Nephron (organoid): ENCODE measurements around the gene SACM1L.

Source experiments
- H3K27ac Mint-ChIP-seq, 3 experiments: 2 replicates each; pipeline ENCODE4 v1.8.0; 2020; ENCODE audit warnings: mixed read lengths in 3 of 3, mild to moderate bottlenecking in 2 of 3, moderate library complexity in 1 of 3
- H3K27me3 Mint-ChIP-seq: 2 replicates; pipeline ENCODE4 v1.8.0; 2021; ENCODE audit warnings: low read depth, mild to moderate bottlenecking, moderate library complexity, mixed read lengths
- H3K36me3 Mint-ChIP-seq: 2 replicates; pipeline ENCODE4 v1.8.0; 2020; ENCODE audit warnings: low read depth, mixed read lengths
- H3K4me1 Mint-ChIP-seq: 2 replicates; pipeline ENCODE4 v1.8.0; 2020; ENCODE audit warnings: mixed read lengths
- H3K4me3 Mint-ChIP-seq, 3 experiments: 2 replicates each; pipeline ENCODE4 v1.8.0; 2020; ENCODE audit warnings: mild to moderate bottlenecking in 3 of 3, mixed read lengths in 3 of 3, moderate library complexity in 2 of 3
- H3K9me3 Mint-ChIP-seq: 2 replicates; pipeline ENCODE4 v1.8.0; 2020; ENCODE audit warnings: mixed read lengths
- TF ChIP-seq, protein P1 (sequence below), 3 experiments: fragments of 200-600 bp; sonication (generic); IDR thresholded peaks; one replicate each; pipeline ENCODE4 v1.5.0; 2021; ENCODE audit warnings: antibody characterized with exemption in 3 of 3; ENCODE audit not compliant: unreplicated experiment in 3 of 3

SACM1L gene

GRCh38 chr3:45776301-45776595 is 87.1 kb downstream of the SACM1L start:
- H3K4me1 Mint-ChIP-seq, result peaks cover 5% of the 10 kb centered on the region
- TF ChIP-seq, protein P1, sequence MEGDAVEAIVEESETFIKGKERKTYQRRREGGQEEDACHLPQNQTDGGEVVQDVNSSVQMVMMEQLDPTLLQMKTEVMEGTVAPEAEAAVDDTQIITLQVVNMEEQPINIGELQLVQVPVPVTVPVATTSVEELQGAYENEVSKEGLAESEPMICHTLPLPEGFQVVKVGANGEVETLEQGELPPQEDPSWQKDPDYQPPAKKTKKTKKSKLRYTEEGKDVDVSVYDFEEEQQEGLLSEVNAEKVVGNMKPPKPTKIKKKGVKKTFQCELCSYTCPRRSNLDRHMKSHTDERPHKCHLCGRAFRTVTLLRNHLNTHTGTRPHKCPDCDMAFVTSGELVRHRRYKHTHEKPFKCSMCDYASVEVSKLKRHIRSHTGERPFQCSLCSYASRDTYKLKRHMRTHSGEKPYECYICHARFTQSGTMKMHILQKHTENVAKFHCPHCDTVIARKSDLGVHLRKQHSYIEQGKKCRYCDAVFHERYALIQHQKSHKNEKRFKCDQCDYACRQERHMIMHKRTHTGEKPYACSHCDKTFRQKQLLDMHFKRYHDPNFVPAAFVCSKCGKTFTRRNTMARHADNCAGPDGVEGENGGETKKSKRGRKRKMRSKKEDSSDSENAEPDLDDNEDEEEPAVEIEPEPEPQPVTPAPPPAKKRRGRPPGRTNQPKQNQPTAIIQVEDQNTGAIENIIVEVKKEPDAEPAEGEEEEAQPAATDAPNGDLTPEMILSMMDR (IDR thresholded peaks at IDR 0.05; ENCODE audit: unreplicated experiment in 3 of 3), result no peak
- H3K4me3 Mint-ChIP-seq, result no peak overlapping the region

GRCh38 chr3:45776611-45777010 is 87.4 kb downstream of the SACM1L start:
- no peaks in the 10 kb centered on the region for H3K9me3 Mint-ChIP-seq
- H3K27me3 Mint-ChIP-seq, result peaks cover 50% of the 10 kb centered on the region
- TF ChIP-seq, protein P1 (IDR thresholded peaks at IDR 0.05; ENCODE audit: unreplicated experiment in 3 of 3), result no peak
- no peak overlapping the region for H3K27ac Mint-ChIP-seq
- no peaks in the 10 kb centered on the region for H3K36me3 Mint-ChIP-seq
- no peak overlapping the region for H3K4me3 Mint-ChIP-seq
- peaks cover 5% of the 10 kb centered on the region for H3K4me1 Mint-ChIP-seq

More at GRCh38 chr3:45776301-45776595, 87.1 kb downstream of the SACM1L start:
- no peaks in the 10 kb centered on the region for H3K36me3 Mint-ChIP-seq
- no peak overlapping the region for H3K27ac Mint-ChIP-seq
- H3K27me3 Mint-ChIP-seq, result peaks cover 47% of the 10 kb centered on the region
- H3K9me3 Mint-ChIP-seq, result no peaks in the 10 kb centered on the region

- no peak overlapping the region for H3K4me3 Mint-ChIP-seq
- H3K9me3 Mint-ChIP-seq, result no peaks in the 10 kb centered on the region
- peaks cover 5% of the 10 kb centered on the region for H3K4me1 Mint-ChIP-seq
- H3K27me3 Mint-ChIP-seq, result peaks cover 44% of the 10 kb centered on the region
- H3K27ac Mint-ChIP-seq, result no peak overlapping the region
- no peaks in the 10 kb centered on the region for H3K36me3 Mint-ChIP-seq
- TF ChIP-seq, protein P1 (IDR thresholded peaks at IDR 0.05; ENCODE audit: unreplicated experiment in 3 of 3), result no peak
These were observed 88.0 kb downstream of the SACM1L start for GRCh38 chr3:45777111-45777745.

DNA sequence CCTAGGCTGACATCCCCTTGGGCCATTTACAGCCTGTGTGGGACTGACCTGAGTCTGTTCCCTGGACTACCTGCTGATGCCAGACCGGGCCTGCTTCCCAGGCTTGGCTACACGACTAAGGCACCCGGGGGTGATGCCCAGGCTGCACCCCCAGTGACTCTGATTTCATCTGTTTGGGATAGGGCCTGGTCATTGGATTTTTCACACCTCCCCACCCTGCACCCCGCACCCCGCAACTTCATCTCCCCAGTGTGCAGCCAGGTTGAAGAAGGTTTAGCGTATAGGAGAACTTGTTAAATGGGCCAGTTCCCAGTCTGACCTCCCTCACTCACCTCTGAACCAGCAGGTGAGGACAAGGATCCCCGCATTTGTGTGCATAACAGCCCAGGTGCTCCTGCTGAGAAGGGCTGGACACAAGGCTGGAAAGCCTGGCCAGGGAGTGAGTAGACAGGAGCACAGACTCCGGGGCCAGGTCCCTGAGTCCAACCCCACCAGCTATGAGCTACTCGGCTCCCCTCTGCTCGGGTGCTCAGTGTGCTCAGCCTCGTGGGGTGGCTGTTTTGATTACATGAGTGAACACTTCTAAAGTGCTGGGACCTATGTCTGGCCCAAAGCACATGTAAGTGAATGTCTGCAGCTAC is 88.7 kb downstream of the SACM1L start:
- Mint-ChIP-seq H3K27me3 (peaks cover 39% of the 10 kb centered on the region), H3K4me1 (peaks cover 5% of the 10 kb centered on the region), H3K36me3 (no peaks in the 10 kb centered on the region), H3K9me3 (no peaks in the 10 kb centered on the region), H3K4me3 (no peak overlapping the region), H3K27ac (no peak overlapping the region)
- TF ChIP-seq, protein P1 (IDR thresholded peaks at IDR 0.05; ENCODE audit: unreplicated experiment in 3 of 3), result no peak

GRCh38 chr3:45778761-45779201 is 89.6 kb downstream of the SACM1L start:
- no peak overlapping the region for H3K27ac Mint-ChIP-seq
- no peak overlapping the region for H3K4me3 Mint-ChIP-seq
- peaks cover 5% of the 10 kb centered on the region for H3K4me1 Mint-ChIP-seq
- TF ChIP-seq, protein P1 (IDR thresholded peaks at IDR 0.05; ENCODE audit: unreplicated experiment in 3 of 3), result no peak
- H3K27me3 Mint-ChIP-seq, result peaks cover 33% of the 10 kb centered on the region
- H3K36me3 Mint-ChIP-seq, result no peaks in the 10 kb centered on the region
- no peaks in the 10 kb centered on the region for H3K9me3 Mint-ChIP-seq
